Neural cell (in vitro differentiated cells): Measurements from ENCODE around the gene PLEKHG5. TPM values are rescaled to one million over a fixed set of nuclear protein-coding genes. Genes with fewer than 3 reads are reported as not detected.

Experiments used
- H2AFZ ChIP-seq: fragments of 200-600, 300-800 bp; sonication (generic), shearing (Covaris generic); 2 replicates; pipeline ENCODE4 v1.6.0; 2014; ENCODE audit warnings: low read depth, mild to moderate bottlenecking, antibody characterized with exemption, low read length, moderate library complexity
- H3F3A ChIP-seq: fragments of 200-600 bp; shearing (Covaris generic); 2 replicates; pipeline ENCODE4 v1.6.1; 2016; ENCODE audit warnings: mild to moderate bottlenecking, moderate library complexity, mixed read lengths, antibody characterized with exemption, low read length; ENCODE audit not compliant: insufficient read depth, poor library complexity, severe bottlenecking
- H3K27ac ChIP-seq: fragments of 200-600, 300-800 bp; sonication (generic), shearing (Covaris generic); 2 replicates; pipeline ENCODE4 v1.5.1; 2014; ENCODE audit warnings: mild to moderate bottlenecking, low read length, moderate library complexity
- H3K27me3 ChIP-seq: fragments of 300-800, 200-600 bp; sonication (generic), shearing (Covaris generic); 2 replicates; pipeline ENCODE4 v1.6.0; 2014; ENCODE audit warnings: mild to moderate bottlenecking, low read depth, low read length, moderate library complexity; ENCODE audit not compliant: insufficient read depth
- H3K36me3 ChIP-seq: fragments of 300-800, 200-600 bp; sonication (generic), shearing (Covaris generic); 2 replicates; pipeline ENCODE4 v1.5.1; 2014; ENCODE audit warnings: mild to moderate bottlenecking, antibody characterized with exemption, low read length, moderate library complexity; ENCODE audit not compliant: insufficient read depth
- H3K4me2 ChIP-seq: fragments of 300-800, 200-600 bp; sonication (generic), shearing (Covaris generic); 2 replicates; pipeline ENCODE4 v1.6.0; 2014; ENCODE audit warnings: mild to moderate bottlenecking, low read length
- H3K4me3 ChIP-seq: fragments of 300-800, 200-600 bp; sonication (generic), shearing (Covaris generic); 2 replicates; pipeline ENCODE4 v1.5.1; 2014; ENCODE audit warnings: mild to moderate bottlenecking, low read length, moderate library complexity
- H3K79me2 ChIP-seq: fragments of 200-600 bp; shearing (Covaris generic); replicated peaks from 2 replicates; pipeline ENCODE4 v1.6.0; 2014; ENCODE audit warnings: mild to moderate bottlenecking, low read length, moderate library complexity; ENCODE audit not compliant: insufficient read depth
- H3K9ac ChIP-seq: fragments of 300-800, 200-600 bp; sonication (generic), shearing (Covaris generic); 2 replicates; pipeline ENCODE4 v1.6.1; 2016; ENCODE audit warnings: mild to moderate bottlenecking, low read length, mixed read lengths
- H3K9me2 ChIP-seq: fragments of 200-600 bp; shearing (Covaris generic); 2 replicates; pipeline ENCODE4 v1.6.1; 2016; ENCODE audit warnings: mild to moderate bottlenecking, low read length, mixed read lengths; ENCODE audit not compliant: insufficient read depth
- H3K9me3 ChIP-seq: fragments of 200-600, 300-800 bp; sonication (generic), shearing (Covaris generic); 2 replicates; pipeline ENCODE4 v1.6.1; 2016; ENCODE audit warnings: mild to moderate bottlenecking, mixed run types, low read length, moderate library complexity, mixed read lengths
- H4K20me1 ChIP-seq: fragments of 200-600 bp; shearing (Covaris generic); 2 replicates; pipeline ENCODE4 v1.6.1; 2016; ENCODE audit warnings: mild to moderate bottlenecking, mixed run types; ENCODE audit not compliant: insufficient read depth
- CTCF ChIP-seq: fragments of 450-650 bp; IDR thresholded peaks from 2 replicates; pipeline ENCODE4 v1.5.1; 2014; ENCODE audit warnings: antibody characterized with exemption, mild to moderate bottlenecking, moderate library complexity; ENCODE audit not compliant: poor library complexity, severe bottlenecking
- EP300 ChIP-seq: fragments of 450-650 bp; conservative IDR thresholded peaks from 2 replicates; pipeline ENCODE4 v1.6.1; 2014; ENCODE audit warnings: antibody characterized with exemption, mild to moderate bottlenecking, moderate library complexity; ENCODE audit not compliant: poor library complexity, severe bottlenecking
- EZH2 ChIP-seq: fragments of 200-600, 300-800 bp; shearing (Covaris generic), sonication (generic); IDR thresholded peaks from 2 replicates; pipeline ENCODE4 v1.6.1; 2014; ENCODE audit warnings: antibody characterized with exemption, low read length, borderline replicate concordance, mild to moderate bottlenecking; ENCODE audit not compliant: insufficient read depth, poor library complexity, severe bottlenecking
- MXI1 ChIP-seq: fragments of 450-650 bp; conservative IDR thresholded peaks from 2 replicates; pipeline ENCODE4 v1.6.1; 2014; ENCODE audit warnings: antibody characterized with exemption, mild to moderate bottlenecking; ENCODE audit not compliant: poor library complexity, severe bottlenecking
- POLR2AphosphoS5 ChIP-seq: IDR thresholded peaks from 2 replicates; pipeline ENCODE4 v1.6.1; 2012
- RAD21 ChIP-seq: fragments of 450-650 bp; conservative IDR thresholded peaks from 2 replicates; pipeline ENCODE4 v1.6.1; 2014; ENCODE audit warnings: antibody characterized with exemption, mild to moderate bottlenecking, moderate library complexity
- REST ChIP-seq: IDR thresholded peaks from 2 replicates; pipeline ENCODE4 v1.6.1; 2012; ENCODE audit warnings: borderline replicate concordance
- SMC3 ChIP-seq: fragments of 450-650 bp; conservative IDR thresholded peaks from 2 replicates; pipeline ENCODE4 v1.6.1; 2014; ENCODE audit warnings: antibody characterized with exemption, mild to moderate bottlenecking, moderate library complexity; ENCODE audit not compliant: poor library complexity
- polyA plus RNA-seq: library from polyadenylated mRNA; depleted of rRNA; stranded (reverse); fragments of >200 nt; gene quantifications from 2 replicates; pipeline ENCODE4 v1.2.3, GENCODE V29; 2014

PLEKHG5 gene
- polyA plus RNA-seq, 1 donor from 2014 or later: 24.0 TPM

- Histone ChIP-seq H3K27me3 (peaks cover 40% of the 10 kb centered on the region), H3K9ac (no peak overlapping the region), H3K9me2 (no peaks in the 10 kb centered on the region), H3K4me3 (no peak overlapping the region), H2AFZ (no peak overlapping the region), H3K4me2 (no peak overlapping the region), H3K36me3 (no peaks in the 10 kb centered on the region), H3K79me2 (no peaks in the 10 kb centered on the region), H4K20me1 (no peaks in the 10 kb centered on the region), H3K27ac (no peak overlapping the region), H3K9me3 (no peaks in the 10 kb centered on the region), H3F3A (no peaks in the 10 kb centered on the region)
- TF ChIP-seq CTCF: no peak
- TF ChIP-seq MXI1: no peak
- no peak for TF ChIP-seq REST
- TF ChIP-seq EZH2: no peak
- no peak for TF ChIP-seq POLR2AphosphoS5
These were observed 63.8 kb downstream of the PLEKHG5 start for GRCh38 chr1:6427441-6428390.

- Histone ChIP-seq H4K20me1 (no peaks in the 10 kb centered on the region), H3K9me2 (no peaks in the 10 kb centered on the region), H3K79me2 (no peaks in the 10 kb centered on the region), H3K27ac (no peak overlapping the region), H3K4me3 (no peak overlapping the region), H3K36me3 (no peaks in the 10 kb centered on the region), H2AFZ (no peak overlapping the region), H3K27me3 (peaks cover 44% of the 10 kb centered on the region), H3K9ac (no peak overlapping the region), H3K4me2 (no peak overlapping the region), H3F3A (no peaks in the 10 kb centered on the region), H3K9me3 (no peaks in the 10 kb centered on the region)
- no peak for TF ChIP-seq EZH2
- no peak for TF ChIP-seq POLR2AphosphoS5
- no peak for TF ChIP-seq RAD21
- TF ChIP-seq CTCF: no peak
- no peak for TF ChIP-seq EP300
- no peak for TF ChIP-seq SMC3
- TF ChIP-seq REST: no peak
- TF ChIP-seq MXI1: no peak
These were observed 64.5 kb downstream of the PLEKHG5 start for GRCh38 chr1:6426972-6427350.
